ENCODE results near the gene DOK6. TPM values are rescaled to one million over a fixed set of nuclear protein-coding genes. Genes with fewer than 3 reads are reported as not detected.

Gene DOK6
- total RNA-seq, 1 experiment from 2014 or later: not detected

GRCh38 chr18:69755041-69755440, 354.4 kb downstream of the DOK6 start:
- intact Hi-C loops (cut with micrococcal nuclease; ENCODE audit: unreplicated experiment): no loop called here
- ChIA-PET POLR2A (ENCODE audit: unreplicated experiment) (no interaction called here), CTCF (no interaction called here)
- no peaks in the 10 kb centered on the region for H3K4me1 ChIP-seq (replicated peaks; ENCODE audit: insufficient read depth)
- BruUV-seq (replicated peaks): no TSS peak
- no peaks in the 10 kb centered on the region for H4K20me1 ChIP-seq (ENCODE audit: insufficient read depth)
- no peaks in the 10 kb centered on the region for H3K79me2 ChIP-seq (ENCODE audit: low read depth)
- H2AFZ ChIP-seq: no peak overlapping the region
- H3K9me2 ChIP-seq (ENCODE audit: insufficient read depth): no peaks in the 10 kb centered on the region; the same call in 1 of the 2 replicates
- H3K27ac ChIP-seq: no peak overlapping the region
- H3K36me3 ChIP-seq (ENCODE audit: low read depth): no peaks in the 10 kb centered on the region
- H3K9me3 ChIP-seq (ENCODE audit: insufficient read depth, low read depth): no peaks in the 10 kb centered on the region
- H3K4me2 ChIP-seq: no peak overlapping the region
- DNase-seq: no peak
- no peaks in the 10 kb centered on the region for H3K27me3 ChIP-seq (ENCODE audit: insufficient read depth, low read depth)
- no peaks in the 10 kb centered on the region for H3F3A ChIP-seq (ENCODE audit: insufficient read depth, low read depth)
- TF ChIP-seq CTCF (conservative IDR thresholded peaks at IDR 0.05): no peak
- TF ChIP-seq EZH2 (IDR thresholded peaks at IDR 0.05; ENCODE audit: low read depth): no peak
- no peak overlapping the region for H3K4me3 ChIP-seq

GRCh38 chr18:69755856-69756496, 355.3 kb downstream of the DOK6 start:
- Histone ChIP-seq H3K4me1 (replicated peaks; ENCODE audit: insufficient read depth) (no peaks in the 10 kb centered on the region), H3F3A (ENCODE audit: insufficient read depth, low read depth) (no peaks in the 10 kb centered on the region), H3K79me2 (ENCODE audit: low read depth) (no peaks in the 10 kb centered on the region), H3K9me2 (ENCODE audit: insufficient read depth) (no peaks in the 10 kb centered on the region; the same call in 1 of the 2 replicates), H3K27ac (no peak overlapping the region), H2AFZ (no peak overlapping the region), H3K4me3 (no peak overlapping the region), H4K20me1 (ENCODE audit: insufficient read depth) (no peaks in the 10 kb centered on the region), H3K27me3 (ENCODE audit: insufficient read depth, low read depth) (no peaks in the 10 kb centered on the region), H3K4me2 (no peak overlapping the region), H3K36me3 (ENCODE audit: low read depth) (no peaks in the 10 kb centered on the region), H3K9me3 (ENCODE audit: insufficient read depth, low read depth) (no peaks in the 10 kb centered on the region)
- ChIA-PET CTCF (no interaction called here), POLR2A (ENCODE audit: unreplicated experiment) (no interaction called here)
- no peak for TF ChIP-seq EZH2 (IDR thresholded peaks at IDR 0.05; ENCODE audit: low read depth)
- TF ChIP-seq CTCF (conservative IDR thresholded peaks at IDR 0.05): no peak
- no TSS peak for BruUV-seq (replicated peaks)
- DNase-seq: no peak
- intact Hi-C loops (cut with micrococcal nuclease; ENCODE audit: unreplicated experiment): no loop called here

GRCh38 chr18:69757733-69758132, 357.0 kb downstream of the DOK6 start:
- no peaks in the 10 kb centered on the region for H3K9me3 ChIP-seq (ENCODE audit: insufficient read depth, low read depth)
- no peak overlapping the region for H3K27ac ChIP-seq
- no peak overlapping the region for H3K4me2 ChIP-seq
- no peaks in the 10 kb centered on the region for H3K4me1 ChIP-seq (replicated peaks; ENCODE audit: insufficient read depth)
- intact Hi-C loops (cut with micrococcal nuclease; ENCODE audit: unreplicated experiment): no loop called here
- no peaks in the 10 kb centered on the region for H3K79me2 ChIP-seq (ENCODE audit: low read depth)
- TF ChIP-seq CTCF (conservative IDR thresholded peaks at IDR 0.05) (no peak), EZH2 (IDR thresholded peaks at IDR 0.05; ENCODE audit: low read depth) (no peak)
- no peaks in the 10 kb centered on the region for H3K27me3 ChIP-seq (ENCODE audit: insufficient read depth, low read depth)
- no peaks in the 10 kb centered on the region for H4K20me1 ChIP-seq (ENCODE audit: insufficient read depth)
- ChIA-PET CTCF (no interaction called here), POLR2A (ENCODE audit: unreplicated experiment) (no interaction called here)
- H3F3A ChIP-seq (ENCODE audit: insufficient read depth, low read depth): no peaks in the 10 kb centered on the region
- no peaks in the 10 kb centered on the region for H3K36me3 ChIP-seq (ENCODE audit: low read depth)
- DNase-seq: no peak
- H3K9me2 ChIP-seq (ENCODE audit: insufficient read depth): no peaks in the 10 kb centered on the region; the same call in 1 of the 2 replicates
- H3K4me3 ChIP-seq: no peak overlapping the region
- no TSS peak for BruUV-seq (replicated peaks)
- H2AFZ ChIP-seq: no peak overlapping the region

All from PC-9 (cell line).